ENCODE results near the gene GFM1. TPM values are rescaled to one million over a fixed set of nuclear protein-coding genes. Genes with fewer than 3 reads are reported as not detected.

Gene GFM1
- total and polyA plus RNA-seq, 2 donors (not counting 1 experiment from before 2014, with no cell fraction given): 9.8 to 46.0 TPM

DNA sequence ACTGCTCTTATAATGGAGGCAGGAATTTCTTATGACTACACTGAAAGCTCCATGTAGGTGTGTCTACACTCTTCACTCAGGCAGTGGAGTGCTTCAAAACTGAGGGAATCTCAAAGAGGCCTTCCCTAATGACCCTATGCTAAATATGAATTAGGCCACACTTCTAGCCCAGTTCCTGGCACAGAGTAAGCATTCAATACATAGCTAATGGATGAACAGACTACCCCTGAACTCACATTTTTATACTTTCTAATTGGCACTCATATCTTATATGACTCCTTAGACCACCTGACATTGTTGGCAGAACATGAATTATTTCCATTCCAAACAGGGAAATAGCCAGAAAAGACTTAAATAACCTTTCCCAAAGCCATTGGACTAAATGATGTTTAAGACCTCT is 84.5 kb downstream of the GFM1 start:
- H3K79me2 ChIP-seq (ENCODE audit: control insufficient read depth, insufficient read depth, low read length): no peaks in the 10 kb centered on the region
- no peak overlapping the region for H3K27ac ChIP-seq (ENCODE audit: low read length in 2 of 2)
- Mint-ChIP-seq H3K4me1 (peaks cover 15% of the 10 kb centered on the region), H3K9me3 (ENCODE audit: insufficient read depth) (no peaks in the 10 kb centered on the region), H3K4me3 (no peak overlapping the region), H3K27ac (no peak overlapping the region), H3K27me3 (peaks cover 5% of the 10 kb centered on the region)
- no peaks in the 10 kb centered on the region for H4K20me1 ChIP-seq (ENCODE audit: control insufficient read depth, insufficient read depth, low read length, poor library complexity, severe bottlenecking)
- intact Hi-C loops (cut with micrococcal nuclease): loop anchor here (5.0 kb wide), 1 partner anchor 533 kb away; no protein-coding TSS in a partner anchor
- CTCF ChIA-PET: interaction anchor here (0.7 to 4.7 kb wide), 6 partner anchors 13 to 531 kb away, joined by 3 to 122 read pairs (median 6); no protein-coding TSS in a partner anchor
- H3K9me3 ChIP-seq (ENCODE audit: control extremely low read depth in 1 of 3, control insufficient read depth in 2 of 3, insufficient read depth in 1 of 3, low read length in 2 of 3): no peaks in the 10 kb centered on the region
- H3K27me3 ChIP-seq (replicated peaks in 1 of 4; ENCODE audit: control extremely low read depth in 1 of 4, control insufficient read depth in 3 of 4, insufficient read depth in 4 of 4, low read length in 3 of 4): peaks cover 0 to 9% (median 3%) of the 10 kb centered on the region in 4 experiments
- no peak overlapping the region for H2AFZ ChIP-seq (ENCODE audit: insufficient read depth, low read depth, low read length, poor library complexity, severe bottlenecking)
- H3K36me3 ChIP-seq (replicated peaks in 1 of 2; ENCODE audit: control extremely low read depth in 1 of 2, control insufficient read depth in 1 of 2, extremely low read depth in 1 of 2, insufficient read depth in 2 of 2, low read length in 1 of 2): no peaks in the 10 kb centered on the region
- POLR2A ChIA-PET: no interaction called here
- H3K4me2 ChIP-seq (replicated peaks; ENCODE audit: low read depth, low read length, poor library complexity, severe bottlenecking): no peak overlapping the region
- no peak for ATAC-seq (ENCODE audit: low read depth)
- H3K4me3 ChIP-seq (ENCODE audit: control extremely low read depth in 1 of 5, extremely low read depth in 1 of 5, insufficient read depth in 1 of 5, low read depth in 2 of 5, low read length in 4 of 5): no peak overlapping the region
- no peak overlapping the region for H3K9ac ChIP-seq (ENCODE audit: low read length)
- peaks cover 16 to 20% of the 10 kb centered on the region in 2 donors for H3K4me1 ChIP-seq (ENCODE audit: control insufficient read depth in 2 of 2, insufficient read depth in 2 of 2, low read length in 2 of 2)
- no peak for TF ChIP-seq EZH2 (IDR thresholded peaks at IDR 0.05; ENCODE audit: borderline replicate concordance, insufficient read depth, low read depth, low read length, poor library complexity, severe bottlenecking)
- TF ChIP-seq, protein P1, sequence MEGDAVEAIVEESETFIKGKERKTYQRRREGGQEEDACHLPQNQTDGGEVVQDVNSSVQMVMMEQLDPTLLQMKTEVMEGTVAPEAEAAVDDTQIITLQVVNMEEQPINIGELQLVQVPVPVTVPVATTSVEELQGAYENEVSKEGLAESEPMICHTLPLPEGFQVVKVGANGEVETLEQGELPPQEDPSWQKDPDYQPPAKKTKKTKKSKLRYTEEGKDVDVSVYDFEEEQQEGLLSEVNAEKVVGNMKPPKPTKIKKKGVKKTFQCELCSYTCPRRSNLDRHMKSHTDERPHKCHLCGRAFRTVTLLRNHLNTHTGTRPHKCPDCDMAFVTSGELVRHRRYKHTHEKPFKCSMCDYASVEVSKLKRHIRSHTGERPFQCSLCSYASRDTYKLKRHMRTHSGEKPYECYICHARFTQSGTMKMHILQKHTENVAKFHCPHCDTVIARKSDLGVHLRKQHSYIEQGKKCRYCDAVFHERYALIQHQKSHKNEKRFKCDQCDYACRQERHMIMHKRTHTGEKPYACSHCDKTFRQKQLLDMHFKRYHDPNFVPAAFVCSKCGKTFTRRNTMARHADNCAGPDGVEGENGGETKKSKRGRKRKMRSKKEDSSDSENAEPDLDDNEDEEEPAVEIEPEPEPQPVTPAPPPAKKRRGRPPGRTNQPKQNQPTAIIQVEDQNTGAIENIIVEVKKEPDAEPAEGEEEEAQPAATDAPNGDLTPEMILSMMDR (IDR thresholded peaks at IDR 0.05): no peak
- DNase-seq: no peak

DNA sequence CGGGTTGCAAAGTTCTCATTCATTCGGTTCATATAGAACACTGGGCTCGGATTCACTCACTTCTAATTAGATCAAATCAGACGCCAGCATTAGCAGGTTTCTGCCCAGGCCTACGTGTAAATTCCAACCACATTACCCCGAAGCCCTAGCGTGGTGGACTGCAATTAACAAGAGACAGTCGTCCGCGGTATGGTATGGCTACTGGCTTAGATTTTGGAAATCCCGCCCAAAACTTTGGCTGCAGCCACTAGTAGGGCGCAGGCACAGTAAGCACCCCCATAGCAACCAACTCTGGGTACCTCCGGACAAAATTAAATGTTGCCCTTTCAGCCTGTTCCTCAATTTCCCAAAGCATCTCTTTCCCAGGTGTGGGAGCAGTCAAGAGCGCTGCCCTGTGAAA is 87.2 kb downstream of the GFM1 start:
- H3K36me3 ChIP-seq (replicated peaks in 1 of 2; ENCODE audit: control extremely low read depth in 1 of 2, control insufficient read depth in 1 of 2, extremely low read depth in 1 of 2, insufficient read depth in 2 of 2, low read length in 1 of 2): no peaks in the 10 kb centered on the region
- H3K9me3 Mint-ChIP-seq (ENCODE audit: insufficient read depth): no peaks in the 10 kb centered on the region
- no peak overlapping the region for H3K27ac ChIP-seq (ENCODE audit: low read length in 2 of 2)
- peak overlapping the region in 3 of 5 experiments; percentile 41 to 59 (median 49) for H3K4me3 ChIP-seq (ENCODE audit: control extremely low read depth in 1 of 5, extremely low read depth in 1 of 5, insufficient read depth in 1 of 5, low read depth in 2 of 5, low read length in 4 of 5)
- H3K4me2 ChIP-seq (replicated peaks; ENCODE audit: low read depth, low read length, poor library complexity, severe bottlenecking): peak overlapping the region; percentile 87
- ChIA-PET POLR2A (no interaction called here), CTCF (interaction anchor here (1.2 to 1.6 kb wide), 2 partner anchors 58 to 60 kb away, joined by 3 to 4 read pairs; no protein-coding TSS in a partner anchor)
- TF ChIP-seq, protein P1 (IDR thresholded peaks at IDR 0.05): no peak
- no peak for TF ChIP-seq EZH2 (IDR thresholded peaks at IDR 0.05; ENCODE audit: borderline replicate concordance, insufficient read depth, low read depth, low read length, poor library complexity, severe bottlenecking)
- H3K4me1 ChIP-seq (ENCODE audit: control insufficient read depth in 2 of 2, insufficient read depth in 2 of 2, low read length in 2 of 2): peaks cover 16 to 20% of the 10 kb centered on the region in 2 donors
- no peaks in the 10 kb centered on the region for H3K79me2 ChIP-seq (ENCODE audit: control insufficient read depth, insufficient read depth, low read length)
- H3K27me3 Mint-ChIP-seq: peaks cover 5% of the 10 kb centered on the region
- H3K27me3 ChIP-seq (replicated peaks in 1 of 4; ENCODE audit: control extremely low read depth in 1 of 4, control insufficient read depth in 3 of 4, insufficient read depth in 4 of 4, low read length in 3 of 4): peaks cover 0 to 9% (median 3%) of the 10 kb centered on the region in 4 experiments
- ATAC-seq (ENCODE audit: low read depth) (no peak), DNase-seq (no peak)
- peaks cover 0 to 8% (median 7%) of the 10 kb centered on the region in 3 donors for H3K9me3 ChIP-seq (ENCODE audit: control extremely low read depth in 1 of 3, control insufficient read depth in 2 of 3, insufficient read depth in 1 of 3, low read length in 2 of 3)
- intact Hi-C loops (cut with micrococcal nuclease): no loop called here
- H3K4me3 Mint-ChIP-seq: peak overlapping the region; percentile 70
- H3K4me1 Mint-ChIP-seq: peaks cover 15% of the 10 kb centered on the region
- H4K20me1 ChIP-seq (ENCODE audit: control insufficient read depth, insufficient read depth, low read length, poor library complexity, severe bottlenecking): no peaks in the 10 kb centered on the region
- peak overlapping the region; percentile 65 for H2AFZ ChIP-seq (ENCODE audit: insufficient read depth, low read depth, low read length, poor library complexity, severe bottlenecking)
- peak overlapping the region; percentile 61 for H3K9ac ChIP-seq (ENCODE audit: low read length)
- no peak overlapping the region for H3K27ac Mint-ChIP-seq
- WGBS (ENCODE audit: insufficient coverage): 62% methylated on average over 13 of the region's 14 CpGs

Data from B cell (primary cell).